ENCODE data around the gene CNTNAP2. TPM values are rescaled to one million over a fixed set of nuclear protein-coding genes. Genes with fewer than 3 reads are reported as not detected.

Gene CNTNAP2
- total and polyA plus RNA-seq, 2 of the 13 experiments (the other 11 are each of a cell fraction or from before 2014, with no cell fraction given): 0.40 to 0.42 TPM

- CTCF ChIA-PET (ENCODE audit: low intra/inter-chr PET ratio, low total read pairs): no interaction called here
- POLR2A ChIA-PET: no interaction called here
- Histone ChIP-seq H3K4me3 (replicated peaks in 1 of 3; ENCODE audit: insufficient read depth in 1 of 3, low read depth in 2 of 3, low read length in 3 of 3) (no peak overlapping the region), H2AFZ (ENCODE audit: low read length) (no peak overlapping the region), H3K9me3 (ENCODE audit: low read length) (peaks cover 14% of the 10 kb centered on the region), H3K4me2 (ENCODE audit: low read depth, low read length) (no peak overlapping the region), H4K20me1 (ENCODE audit: insufficient read depth, low read length) (no peaks in the 10 kb centered on the region), H3K4me1 (ENCODE audit: insufficient read depth, low read length) (no peaks in the 10 kb centered on the region), H3K27ac (ENCODE audit: extremely low read length, insufficient read depth, low read length) (no peak overlapping the region), H3K9ac (ENCODE audit: insufficient read depth, low read depth, low read length) (no peak overlapping the region), H3K79me2 (ENCODE audit: insufficient read depth, low read length) (no peaks in the 10 kb centered on the region), H3K36me3 (replicated peaks in 1 of 2; ENCODE audit: control insufficient read depth in 1 of 2, insufficient read depth in 2 of 2, low read length in 2 of 2) (no peaks in the 10 kb centered on the region), H3K27me3 (ENCODE audit: control insufficient read depth in 1 of 2, insufficient read depth in 2 of 2, low read length in 2 of 2) (no peaks in the 10 kb centered on the region)
- no TSS peak for BruUV-seq (replicated peaks)
- intact Hi-C loops (cut with micrococcal nuclease; ENCODE audit: unreplicated experiment) (no loop called here), in situ Hi-C loops (cut with HindIII; ENCODE audit: extremely low pct_ligation_motif_present, low pct_unique_long_range_greater_than_20kb) (no loop called here)
- 14% methylated on average over 5 of the region's 5 CpGs for WGBS (ENCODE audit: low lambda C conversion rate)
- FAIRE-seq: no peak
- TF ChIP-seq SAP130 (CRISPR knock-in tag; IDR thresholded peaks at IDR 0.05; ENCODE audit: low read depth): no peak
- no peak for DNase-seq (ENCODE audit: low spot score)
- no peak for ATAC-seq
These were observed 7.1 kb downstream of the CNTNAP2 start for GRCh38 chr7:146123715-146124114.

DNA sequence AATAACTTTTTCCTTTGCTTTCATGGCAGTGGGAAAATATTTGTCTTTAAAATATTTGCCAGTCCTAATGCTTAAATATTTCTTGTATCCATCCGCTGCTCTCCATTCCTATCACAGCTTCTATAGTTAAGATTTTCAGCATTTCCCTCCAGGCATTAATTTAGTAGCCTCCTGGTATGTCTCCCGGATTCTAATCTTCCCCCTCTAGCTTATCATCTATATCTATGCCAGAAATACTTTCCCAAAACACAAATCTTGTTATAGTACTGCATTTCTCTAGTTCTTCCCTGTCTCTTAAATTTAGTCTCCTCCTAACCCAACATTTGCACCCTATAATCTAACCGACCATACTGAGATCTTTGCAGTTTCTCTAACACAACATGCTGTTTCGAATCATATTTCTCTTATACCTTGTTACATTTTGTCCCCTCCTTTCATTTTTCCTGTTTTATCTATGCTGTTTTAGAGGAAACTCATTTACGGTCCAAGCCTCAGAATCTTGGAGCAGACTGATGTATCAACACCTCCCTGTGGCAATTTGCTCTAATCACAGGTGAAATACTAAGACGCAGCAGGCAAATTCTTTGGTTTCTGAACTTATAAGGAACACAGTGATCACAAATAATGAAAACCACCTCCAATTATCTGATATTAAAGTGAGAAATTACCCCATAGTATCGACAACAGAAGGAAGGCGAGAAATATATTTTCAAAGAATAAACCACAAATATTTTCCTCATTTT lies 10.3 kb downstream of the CNTNAP2 start:
- CTCF ChIA-PET (ENCODE audit: low intra/inter-chr PET ratio, low total read pairs): no interaction called here
- intact Hi-C loops (cut with micrococcal nuclease; ENCODE audit: unreplicated experiment) (no loop called here), in situ Hi-C loops (cut with HindIII; ENCODE audit: extremely low pct_ligation_motif_present, low pct_unique_long_range_greater_than_20kb) (no loop called here)
- no peak for ATAC-seq
- Histone ChIP-seq H3K4me3 (replicated peaks in 1 of 3; ENCODE audit: insufficient read depth in 1 of 3, low read depth in 2 of 3, low read length in 3 of 3) (no peak overlapping the region), H4K20me1 (ENCODE audit: insufficient read depth, low read length) (no peaks in the 10 kb centered on the region), H2AFZ (ENCODE audit: low read length) (no peak overlapping the region), H3K9ac (ENCODE audit: insufficient read depth, low read depth, low read length) (no peak overlapping the region), H3K36me3 (replicated peaks in 1 of 2; ENCODE audit: control insufficient read depth in 1 of 2, insufficient read depth in 2 of 2, low read length in 2 of 2) (no peaks in the 10 kb centered on the region), H3K9me3 (ENCODE audit: low read length) (peaks cover 30% of the 10 kb centered on the region), H3K4me1 (ENCODE audit: insufficient read depth, low read length) (no peaks in the 10 kb centered on the region), H3K79me2 (ENCODE audit: insufficient read depth, low read length) (no peaks in the 10 kb centered on the region), H3K27ac (ENCODE audit: extremely low read length, insufficient read depth, low read length) (no peak overlapping the region), H3K4me2 (ENCODE audit: low read depth, low read length) (no peak overlapping the region), H3K27me3 (ENCODE audit: control insufficient read depth in 1 of 2, insufficient read depth in 2 of 2, low read length in 2 of 2) (no peaks in the 10 kb centered on the region)
- no peak for DNase-seq (ENCODE audit: low spot score)
- 7% methylated on average over 8 of the region's 8 CpGs for WGBS (ENCODE audit: low lambda C conversion rate)
- no TSS peak for BruUV-seq (replicated peaks)
- FAIRE-seq: no peak
- POLR2A ChIA-PET: no interaction called here
- TF ChIP-seq ZNF563 (CRISPR knock-in tag; IDR thresholded peaks at IDR 0.05) (no peak), NFKBIZ (CRISPR knock-in tag; IDR thresholded peaks at IDR 0.05) (no peak), AHR (CRISPR knock-in tag; IDR thresholded peaks at IDR 0.05) (no peak), ZNF616 (CRISPR knock-in tag; IDR thresholded peaks at IDR 0.05; ENCODE audit: low read depth) (no peak)
